GM23338 (cell line): ENCODE measurements around the gene UBL3. TPM values are rescaled to one million over a fixed set of nuclear protein-coding genes. Genes with fewer than 3 reads are reported as not detected.

Experiments used
- ATAC-seq: fragments of 200-7000 bp; cut with Tn5 transposase; 3 replicates; pipeline ENCODE4 v1.9.1; 2020
- DNase-seq: peaks from one replicate; pipeline ENCODE4 v3.0.0-alpha.2; 2015; ENCODE audit warnings: low spot score
- H2AFZ ChIP-seq: fragments of 200-600 bp; sonication (generic); 2 replicates; pipeline ENCODE4 v1.8.0; 2016; ENCODE audit warnings: antibody characterized with exemption, mild to moderate bottlenecking, moderate library complexity
- H3F3A ChIP-seq: fragments of 200-600 bp; sonication (generic); replicated peaks from 2 replicates; pipeline ENCODE4 v1.8.0; 2017; ENCODE audit warnings: antibody characterized with exemption, mixed run types, low read depth
- H3K27ac ChIP-seq: fragments of 200-600 bp; sonication (generic); 2 replicates; pipeline ENCODE4 v1.6.1; 2016; ENCODE audit warnings: low read depth
- H3K27me3 ChIP-seq: fragments of 200-600 bp; sonication (generic); 2 replicates; pipeline ENCODE4 v1.8.0; 2016; ENCODE audit warnings: mild to moderate bottlenecking, mixed run types, moderate library complexity; ENCODE audit not compliant: insufficient read depth
- H3K36me3 ChIP-seq: fragments of 200-600 bp; sonication (generic); 2 replicates; pipeline ENCODE4 v1.8.0; 2016; ENCODE audit warnings: mild to moderate bottlenecking; ENCODE audit not compliant: insufficient read depth
- H3K4me1 ChIP-seq: fragments of 200-600 bp; sonication (generic); 2 replicates; pipeline ENCODE4 v1.8.0; 2016; ENCODE audit warnings: mild to moderate bottlenecking, moderate library complexity; ENCODE audit not compliant: insufficient read depth
- H3K4me2 ChIP-seq: fragments of 200-600 bp; sonication (generic); 2 replicates; pipeline ENCODE4 v1.7.1; 2017; ENCODE audit warnings: mixed run types
- H3K4me3 ChIP-seq: fragments of 200-600 bp; sonication (generic); 2 replicates; pipeline ENCODE4 v1.6.1; 2016; ENCODE audit warnings: mixed run types
- H3K79me2 ChIP-seq: fragments of 200-600 bp; sonication (generic); replicated peaks from 2 replicates; pipeline ENCODE4 v1.8.0; 2017; ENCODE audit warnings: mild to moderate bottlenecking; ENCODE audit not compliant: insufficient read depth
- H3K9me2 ChIP-seq: fragments of 200-600 bp; sonication (generic); 2 replicates; pipeline ENCODE4 v1.8.0; 2017; ENCODE audit not compliant: insufficient read depth
- H4K20me1 ChIP-seq: fragments of 200-600 bp; sonication (generic); replicated peaks from 2 replicates; pipeline ENCODE4 v1.8.0; 2017; ENCODE audit warnings: mild to moderate bottlenecking; ENCODE audit not compliant: insufficient read depth
- H3K27ac Mint-ChIP-seq: 2 replicates; pipeline ENCODE4 v1.8.0; 2020; ENCODE audit warnings: inconsistent platforms, mild to moderate bottlenecking, moderate library complexity, mixed read lengths
- H3K27me3 Mint-ChIP-seq: 3 replicates; pipeline ENCODE4 v1.8.0; 2022; ENCODE audit warnings: low read depth, mild to moderate bottlenecking, moderate library complexity, mixed read lengths, inconsistent platforms; ENCODE audit not compliant: insufficient read depth, poor library complexity
- H3K36me3 Mint-ChIP-seq: 3 replicates; pipeline ENCODE4 v1.8.0; 2021; ENCODE audit warnings: low read depth, mild to moderate bottlenecking, inconsistent platforms, moderate library complexity, mixed read lengths
- H3K4me1 Mint-ChIP-seq: 3 replicates; pipeline ENCODE4 v1.8.0; 2020; ENCODE audit warnings: mild to moderate bottlenecking, inconsistent platforms, mixed read lengths
- H3K4me3 Mint-ChIP-seq: 3 replicates; pipeline ENCODE4 v1.8.0; 2021; ENCODE audit warnings: moderate library complexity, mild to moderate bottlenecking, inconsistent platforms, mixed read lengths
- H3K9me3 Mint-ChIP-seq: 3 replicates; pipeline ENCODE4 v1.8.0; 2020; ENCODE audit warnings: moderate library complexity, mild to moderate bottlenecking, inconsistent platforms, mixed read lengths
- CREB1 ChIP-seq: fragments of 250-450 bp; sonication (Bioruptor Pico); IDR thresholded peaks from 2 replicates; pipeline ENCODE4 v1.5.0; 2020; ENCODE audit warnings: low read depth, mild to moderate bottlenecking, moderate library complexity
- CTCF ChIP-seq, 2 experiments: fragments of 200-600 bp in 1 of 2; sonication (generic) in 1 of 2; conservative IDR thresholded peaks; 2 replicates each; pipeline versions ENCODE4 v1.5.1 to v1.6.1; 2016 to 2017; ENCODE audit warnings: antibody characterized with exemption in 2 of 2, low read depth in 2 of 2, mild to moderate bottlenecking in 2 of 2, moderate library complexity in 1 of 2
- ETS1 ChIP-seq: IDR thresholded peaks from 2 replicates; pipeline ENCODE4 v1.6.1; 2016; ENCODE audit warnings: antibody characterized with exemption
- EZH2 ChIP-seq: fragments of 200-600 bp; sonication (generic); IDR thresholded peaks from one replicate; pipeline ENCODE4 v1.8.0; 2017; ENCODE audit warnings: antibody characterized with exemption, mild to moderate bottlenecking, low read depth; ENCODE audit not compliant: unreplicated experiment
- EZH2phosphoT487 ChIP-seq: fragments of 200-600 bp; sonication (generic); IDR thresholded peaks from one replicate; pipeline ENCODE4 v1.8.1; 2018; ENCODE audit warnings: antibody characterized with exemption; ENCODE audit not compliant: unreplicated experiment
- JUNB ChIP-seq: IDR thresholded peaks from one replicate; pipeline ENCODE4 v1.6.1; 2016; ENCODE audit warnings: antibody characterized with exemption; ENCODE audit not compliant: unreplicated experiment
- NANOG ChIP-seq: IDR thresholded peaks from 2 replicates; pipeline ENCODE4 v1.6.1; 2016; ENCODE audit warnings: antibody characterized with exemption, borderline replicate concordance
- POLR2AphosphoS5 ChIP-seq: IDR thresholded peaks from 2 replicates; pipeline ENCODE4 v1.6.1; 2016; ENCODE audit warnings: antibody characterized with exemption, low read depth
- REST ChIP-seq: IDR thresholded peaks from one replicate; pipeline ENCODE4 v1.6.1; 2018; ENCODE audit warnings: antibody characterized with exemption; ENCODE audit not compliant: unreplicated experiment
- STAT1 ChIP-seq: IDR thresholded peaks from one replicate; pipeline ENCODE4 v1.6.1; 2016; ENCODE audit warnings: antibody characterized with exemption; ENCODE audit not compliant: unreplicated experiment
- ZNF114 ChIP-seq: fragments of 250-450 bp; sonication (Bioruptor Pico); IDR thresholded peaks from 2 replicates; pipeline ENCODE4 v1.5.0; 2020; ENCODE audit warnings: mild to moderate bottlenecking, moderate library complexity
- ZNF331 ChIP-seq: fragments of 250-450 bp; sonication (Bioruptor Pico); IDR thresholded peaks from 2 replicates; pipeline ENCODE4 v1.5.0; 2020; ENCODE audit warnings: low read depth, mild to moderate bottlenecking, moderate library complexity
- ZNF462 ChIP-seq: fragments of 250-450 bp; sonication (Bioruptor Pico); IDR thresholded peaks from 2 replicates; pipeline ENCODE4 v1.5.0; 2020; ENCODE audit warnings: mild to moderate bottlenecking, moderate library complexity
- polyA plus RNA-seq: library from polyadenylated mRNA; unstranded; fragments of >200 nt; fragmentation: Nextera tagmentation; extraction: Ambion mirVana; gene quantifications from 2 replicates; pipeline ENCODE4 v1.2.1, GENCODE V29; 2016
- total RNA-seq: library from RNA; depleted of rRNA; stranded (reverse); fragments of >200 nt; shearing (Covaris generic); gene quantifications from 2 replicates; pipeline ENCODE4 v1.2.3, GENCODE V29; 2014

UBL3 gene
- total and polyA plus RNA-seq, 2 experiments from 2014 or later = 9.7 to 21.1 TPM

GRCh38 chr13:29745704-29746103, 104.7 kb downstream of the UBL3 start:
- H3K79me2 ChIP-seq = no peaks in the 10 kb centered on the region
- H3K27ac Mint-ChIP-seq = no peak overlapping the region
- no peak for TF ChIP-seq CREB1 (CRISPR knock-in tag)
- no peak for TF ChIP-seq NANOG
- TF ChIP-seq POLR2AphosphoS5 = no peak
- no peak for TF ChIP-seq EZH2phosphoT487
- no peak for TF ChIP-seq ZNF331 (CRISPR knock-in tag)
- no peak for TF ChIP-seq ETS1
- no peak for TF ChIP-seq CTCF (conservative IDR thresholded peaks at IDR 0.05; ENCODE audit: low read depth in 2 of 2)
- TF ChIP-seq JUNB = no peak
- TF ChIP-seq STAT1 = no peak
- no peak for TF ChIP-seq EZH2
- no peak for TF ChIP-seq ZNF462 (CRISPR knock-in tag)
- no peak for TF ChIP-seq REST
- TF ChIP-seq ZNF114 = no peak
- H3K4me1 ChIP-seq = no peaks in the 10 kb centered on the region
- ATAC-seq = no peak
- H3K36me3 ChIP-seq = no peaks in the 10 kb centered on the region
- no peaks in the 10 kb centered on the region for H3K9me3 Mint-ChIP-seq
- H4K20me1 ChIP-seq = no peaks in the 10 kb centered on the region
- H3K4me3 ChIP-seq = no peak overlapping the region
- H3K4me1 Mint-ChIP-seq = no peaks in the 10 kb centered on the region
- H3K4me3 Mint-ChIP-seq = no peak overlapping the region
- H3K9me2 ChIP-seq = no peaks in the 10 kb centered on the region
- H3K27me3 Mint-ChIP-seq = peaks cover 7% of the 10 kb centered on the region
- DNase-seq = no peak
- no peak overlapping the region for H3K4me2 ChIP-seq
- H3K27me3 ChIP-seq = no peaks in the 10 kb centered on the region
- peak overlapping the region; percentile 72; the same call in 1 of the 2 replicates for H2AFZ ChIP-seq
- H3K27ac ChIP-seq = no peak overlapping the region
- no peaks in the 10 kb centered on the region for H3F3A ChIP-seq
- no peaks in the 10 kb centered on the region for H3K36me3 Mint-ChIP-seq
